ENCODE measurements around the gene CKAP4.

Gene CKAP4

DNA sequence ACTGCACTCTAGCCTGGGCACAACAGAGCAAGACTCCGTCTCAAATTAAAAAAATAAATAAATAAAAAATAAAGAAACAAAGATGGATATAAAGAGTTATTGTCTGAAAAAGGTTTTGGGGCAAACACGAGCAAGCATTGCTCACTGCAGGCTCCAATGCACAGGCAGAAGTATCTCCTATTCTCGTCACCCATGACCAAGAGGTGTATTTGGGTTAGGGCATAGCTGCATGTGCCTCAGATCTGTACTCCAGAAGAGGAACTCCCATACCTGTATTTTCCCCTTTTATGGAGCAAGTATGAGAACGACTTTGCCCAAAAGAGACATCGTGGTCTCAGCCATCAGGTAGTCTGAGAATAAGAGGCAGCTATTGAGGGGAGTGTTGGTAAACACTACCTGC, 44.5 kb upstream of the CKAP4 start:
- Histone ChIP-seq H3K4me2 (ENCODE audit: low read length) (no peak overlapping the region), H3F3A (ENCODE audit: insufficient read depth, low read length) (no peaks in the 10 kb centered on the region), H3K9me3 (ENCODE audit: low read length) (no peaks in the 10 kb centered on the region), H3K27me3 (ENCODE audit: insufficient read depth, low read length) (no peaks in the 10 kb centered on the region), H3K79me2 (ENCODE audit: insufficient read depth, low read length) (no peaks in the 10 kb centered on the region), H3K36me3 (ENCODE audit: insufficient read depth, low read length) (no peaks in the 10 kb centered on the region), H3K4me1 (ENCODE audit: insufficient read depth, low read length, severe bottlenecking) (peaks cover 41% of the 10 kb centered on the region), H2AFZ (ENCODE audit: low read length) (no peak overlapping the region), H4K20me1 (ENCODE audit: insufficient read depth, low read length) (no peaks in the 10 kb centered on the region), H3K9ac (ENCODE audit: low read length) (no peak overlapping the region), H3K27ac (ENCODE audit: low read depth, low read length, poor library complexity, severe bottlenecking) (no peak overlapping the region), H3K4me3 (ENCODE audit: low read depth, low read length, poor library complexity, severe bottlenecking) (no peak overlapping the region), H3K9me2 (ENCODE audit: low read depth, low read length) (no peaks in the 10 kb centered on the region)
- no peak for TF ChIP-seq EZH2 (IDR thresholded peaks at IDR 0.05; ENCODE audit: borderline replicate concordance, low read length)
- TF ChIP-seq, protein P1, sequence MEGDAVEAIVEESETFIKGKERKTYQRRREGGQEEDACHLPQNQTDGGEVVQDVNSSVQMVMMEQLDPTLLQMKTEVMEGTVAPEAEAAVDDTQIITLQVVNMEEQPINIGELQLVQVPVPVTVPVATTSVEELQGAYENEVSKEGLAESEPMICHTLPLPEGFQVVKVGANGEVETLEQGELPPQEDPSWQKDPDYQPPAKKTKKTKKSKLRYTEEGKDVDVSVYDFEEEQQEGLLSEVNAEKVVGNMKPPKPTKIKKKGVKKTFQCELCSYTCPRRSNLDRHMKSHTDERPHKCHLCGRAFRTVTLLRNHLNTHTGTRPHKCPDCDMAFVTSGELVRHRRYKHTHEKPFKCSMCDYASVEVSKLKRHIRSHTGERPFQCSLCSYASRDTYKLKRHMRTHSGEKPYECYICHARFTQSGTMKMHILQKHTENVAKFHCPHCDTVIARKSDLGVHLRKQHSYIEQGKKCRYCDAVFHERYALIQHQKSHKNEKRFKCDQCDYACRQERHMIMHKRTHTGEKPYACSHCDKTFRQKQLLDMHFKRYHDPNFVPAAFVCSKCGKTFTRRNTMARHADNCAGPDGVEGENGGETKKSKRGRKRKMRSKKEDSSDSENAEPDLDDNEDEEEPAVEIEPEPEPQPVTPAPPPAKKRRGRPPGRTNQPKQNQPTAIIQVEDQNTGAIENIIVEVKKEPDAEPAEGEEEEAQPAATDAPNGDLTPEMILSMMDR (IDR thresholded peaks at IDR 0.05; ENCODE audit: low read length) = no peak

DNA sequence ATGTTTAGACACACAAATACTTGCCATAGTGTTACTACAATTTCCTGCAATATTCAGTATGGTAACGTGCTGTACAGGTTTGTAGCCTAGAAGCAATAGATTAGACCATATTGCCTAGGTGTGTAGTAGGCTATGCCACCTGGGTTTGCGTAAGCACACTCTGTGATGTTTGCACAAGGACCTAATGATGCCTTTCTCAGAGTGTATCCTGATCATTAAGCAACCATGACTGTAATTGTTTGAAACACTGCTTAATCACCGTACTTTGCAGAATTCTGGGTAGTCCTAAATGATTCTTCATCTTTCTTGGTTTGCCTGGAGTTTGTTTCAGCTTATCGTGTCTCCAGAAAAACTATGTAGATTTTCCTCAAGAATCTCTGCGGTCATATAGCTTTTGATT, 43.5 kb upstream of the CKAP4 start:
- no peaks in the 10 kb centered on the region for H3K27me3 ChIP-seq (ENCODE audit: insufficient read depth, low read length)
- TF ChIP-seq, protein P1 (IDR thresholded peaks at IDR 0.05; ENCODE audit: low read length) = no peak
- TF ChIP-seq EZH2 (IDR thresholded peaks at IDR 0.05; ENCODE audit: borderline replicate concordance, low read length) = no peak
- H3F3A ChIP-seq (ENCODE audit: insufficient read depth, low read length) = no peaks in the 10 kb centered on the region
- H3K4me1 ChIP-seq (ENCODE audit: insufficient read depth, low read length, severe bottlenecking) = peaks cover 41% of the 10 kb centered on the region
- H3K9ac ChIP-seq (ENCODE audit: low read length) = no peak overlapping the region
- H3K4me3 ChIP-seq (ENCODE audit: low read depth, low read length, poor library complexity, severe bottlenecking) = no peak overlapping the region
- no peaks in the 10 kb centered on the region for H3K9me3 ChIP-seq (ENCODE audit: low read length)
- H3K27ac ChIP-seq (ENCODE audit: low read depth, low read length, poor library complexity, severe bottlenecking) = no peak overlapping the region
- no peaks in the 10 kb centered on the region for H4K20me1 ChIP-seq (ENCODE audit: insufficient read depth, low read length)
- H3K9me2 ChIP-seq (ENCODE audit: low read depth, low read length) = no peaks in the 10 kb centered on the region
- no peaks in the 10 kb centered on the region for H3K79me2 ChIP-seq (ENCODE audit: insufficient read depth, low read length)
- H3K36me3 ChIP-seq (ENCODE audit: insufficient read depth, low read length) = no peaks in the 10 kb centered on the region
- no peak overlapping the region for H2AFZ ChIP-seq (ENCODE audit: low read length)
- H3K4me2 ChIP-seq (ENCODE audit: low read length) = no peak overlapping the region

DNA sequence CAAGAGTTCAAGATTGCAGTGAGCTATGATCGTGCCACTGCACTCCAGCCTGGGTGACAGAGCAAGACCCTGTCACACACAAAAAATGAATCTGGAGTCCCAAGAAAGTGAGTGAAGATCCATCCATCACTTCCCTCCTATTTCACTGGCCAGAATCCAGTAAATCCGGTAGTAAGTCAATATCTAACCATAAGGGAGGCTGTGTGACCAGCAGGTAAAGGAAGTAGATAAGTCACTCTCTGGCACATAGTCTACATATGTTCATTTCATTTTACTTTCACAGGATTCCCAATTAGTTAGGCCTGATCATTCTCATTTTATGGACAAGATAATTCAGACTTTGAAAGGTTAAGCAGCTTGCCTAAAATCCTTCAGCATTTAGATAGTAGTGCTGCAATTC, 42.8 kb upstream of the CKAP4 start:
- no peak overlapping the region for H3K27ac ChIP-seq (ENCODE audit: low read depth, low read length, poor library complexity, severe bottlenecking)
- no peak overlapping the region for H3K9ac ChIP-seq (ENCODE audit: low read length)
- H3K4me1 ChIP-seq (ENCODE audit: insufficient read depth, low read length, severe bottlenecking) = peaks cover 48% of the 10 kb centered on the region
- no peaks in the 10 kb centered on the region for H4K20me1 ChIP-seq (ENCODE audit: insufficient read depth, low read length)
- H2AFZ ChIP-seq (ENCODE audit: low read length) = no peak overlapping the region
- H3F3A ChIP-seq (ENCODE audit: insufficient read depth, low read length) = no peaks in the 10 kb centered on the region
- no peaks in the 10 kb centered on the region for H3K9me2 ChIP-seq (ENCODE audit: low read depth, low read length)
- no peaks in the 10 kb centered on the region for H3K27me3 ChIP-seq (ENCODE audit: insufficient read depth, low read length)
- no peak overlapping the region for H3K4me3 ChIP-seq (ENCODE audit: low read depth, low read length, poor library complexity, severe bottlenecking)
- no peaks in the 10 kb centered on the region for H3K36me3 ChIP-seq (ENCODE audit: insufficient read depth, low read length)
- no peak overlapping the region for H3K4me2 ChIP-seq (ENCODE audit: low read length)
- no peaks in the 10 kb centered on the region for H3K9me3 ChIP-seq (ENCODE audit: low read length)
- H3K79me2 ChIP-seq (ENCODE audit: insufficient read depth, low read length) = no peaks in the 10 kb centered on the region
- TF ChIP-seq EZH2 (IDR thresholded peaks at IDR 0.05; ENCODE audit: borderline replicate concordance, low read length) = no peak
- TF ChIP-seq, protein P1 (IDR thresholded peaks at IDR 0.05; ENCODE audit: low read length) = no peak

Measured in OCI-LY1 (cell line).